Prostate gland (tissue), 2 donors: ENCODE results near the gene UTP18.

ENCODE experiments used
- CTCF ChIP-seq, 4 experiments: fragments of 200-600 bp in 2 of 4; fragments of 450-650 bp in 2 of 4; sonication (generic) in 2 of 4; IDR thresholded peaks; 1 replicate in 3 of 4; 2 replicates in 1 of 4; pipeline ENCODE4 v1.5.1; 2016 to 2019; ENCODE audit warnings: antibody characterized with exemption in 4 of 4, mild to moderate bottlenecking in 2 of 4, moderate library complexity in 2 of 4
- POLR2A ChIP-seq: fragments of 450-650 bp; IDR thresholded peaks from one replicate; pipeline ENCODE4 v1.6.1; 2016; ENCODE audit warnings: antibody characterized with exemption, mild to moderate bottlenecking

GRCh38 chr17:51269991-51270390 lies 9.6 kb downstream of the UTP18 start:
- TF ChIP-seq POLR2A = no peak
- no peak for TF ChIP-seq CTCF (IDR thresholded peaks at IDR 0.05)
